Measurements from ENCODE around the gene ZAP70.
A peak's percentile ranks its signal among the peaks of the same experiment; 100 is the strongest.
"Not testable (repeated sequence)": the region's sequence is repeated elsewhere in the genome, so short reads cannot be mapped to it uniquely, and the experiment has no call there.

ZAP70 gene

GRCh38 chr2:97713296-97714083 is at the start of gene ZAP70:
Gene ZAP70 (plus strand): TSS chr2:97713576. CDS start chr2:97724037, 10,461 bp downstream.
- DNase-seq = no peak

DNA sequence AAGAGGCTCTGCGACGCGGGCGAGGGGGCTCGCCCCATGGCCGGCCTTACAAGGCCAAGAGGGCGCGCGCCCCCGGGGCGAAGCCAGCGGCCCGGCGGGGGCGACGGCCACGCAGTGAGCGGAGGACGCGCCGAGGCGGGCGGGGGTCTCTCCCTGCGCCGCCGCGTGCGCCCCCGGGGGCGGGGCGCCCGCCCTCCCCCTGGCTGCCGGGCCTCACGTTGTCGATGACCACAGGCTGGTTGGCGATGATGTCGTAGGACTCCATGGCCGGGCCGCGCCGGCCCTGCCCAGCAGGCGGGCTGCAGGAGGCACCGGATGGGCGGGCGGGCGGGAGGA is 49.8 kb upstream of the ZAP70 start:
- no peak for DNase-seq

DNA sequence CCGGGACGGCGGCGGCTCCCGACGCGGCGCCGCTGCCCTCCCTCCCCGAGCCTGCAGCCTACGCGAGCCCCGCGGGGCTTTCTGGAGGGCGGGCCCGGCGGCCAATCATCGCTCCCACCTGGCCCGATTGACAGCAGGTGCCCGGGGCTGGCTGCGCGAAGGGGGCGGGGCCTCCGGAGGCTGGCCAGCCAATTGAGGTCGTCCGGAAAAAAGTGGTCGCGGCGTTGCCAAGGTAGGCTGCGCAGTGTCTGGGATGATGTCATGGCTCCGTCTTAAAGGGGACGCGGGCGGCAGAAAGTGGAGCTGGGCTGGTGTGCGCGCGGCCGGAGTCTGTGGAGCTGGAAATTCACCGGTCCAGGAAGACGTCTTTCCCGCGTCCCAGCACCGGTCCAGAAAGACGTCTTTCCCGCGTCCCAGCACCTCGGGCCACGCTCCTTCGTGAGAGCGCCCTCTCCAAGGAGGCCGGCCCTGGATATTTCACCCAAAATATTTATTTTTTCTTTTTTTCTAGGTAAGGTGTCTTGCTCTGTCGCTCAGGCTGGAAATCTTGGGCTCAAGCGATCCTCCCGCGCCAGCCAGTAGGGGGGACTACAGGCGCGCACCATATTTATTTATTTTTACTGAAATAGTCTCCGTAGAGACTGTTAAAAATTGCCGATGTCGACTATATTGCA is 49.3 kb upstream of the ZAP70 start, which contains the start of gene ACTR1B:
ACTR1B (minus strand) TSS at position 83 of the 674 bp plus-strand sequence. CDS start 154 bp downstream, outside the sequence.
- DNase-seq = peak; percentile 99

DNA sequence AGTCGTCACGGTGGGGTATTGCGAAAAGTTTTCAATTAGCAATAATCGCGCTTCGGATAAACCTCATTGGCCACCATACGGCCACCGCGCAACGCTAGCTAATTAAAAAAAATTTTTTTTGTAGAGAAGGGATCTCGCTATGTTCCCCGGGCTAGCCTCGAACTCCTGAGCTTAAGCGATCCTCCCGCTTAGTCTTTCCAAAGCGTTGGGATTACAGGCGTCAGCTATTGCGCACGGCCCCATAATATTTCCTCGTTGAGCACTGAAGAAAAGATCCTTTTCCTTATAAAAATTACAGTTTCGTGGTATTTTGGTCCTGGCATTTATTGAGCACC is 48.8 kb upstream of the ZAP70 start:
- peak; percentile 64 for DNase-seq

DNA sequence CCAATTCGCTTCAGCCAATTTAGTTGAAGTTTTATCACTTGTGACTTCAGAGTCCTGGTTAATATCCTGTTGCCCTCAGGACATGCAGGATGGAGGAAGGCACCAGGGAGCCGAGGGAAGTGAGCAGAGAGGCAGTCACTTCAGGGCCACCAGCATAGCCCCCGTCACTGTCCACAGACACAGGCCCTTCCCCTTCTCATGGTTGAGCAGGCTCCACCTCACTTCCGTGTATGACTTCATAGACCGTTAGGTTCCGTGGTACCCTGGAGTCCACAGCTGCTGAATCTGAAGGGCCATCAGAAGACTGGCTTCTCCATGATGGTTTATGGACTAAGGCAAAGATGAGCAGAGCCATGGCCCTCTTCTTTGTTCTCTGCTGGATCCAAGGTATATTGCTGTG is 43.9 kb upstream of the ZAP70 start, which contains the start of gene C2orf92:
C2orf92 (plus strand) TSS at position 266 of the 400 bp plus-strand sequence; CDS start at position 342, 76 bp downstream.
- DNase-seq = no peak

- no peak for DNase-seq
Observed at GRCh38 chr2:97670471-97670870, 42.9 kb upstream of the ZAP70 start.

DNA sequence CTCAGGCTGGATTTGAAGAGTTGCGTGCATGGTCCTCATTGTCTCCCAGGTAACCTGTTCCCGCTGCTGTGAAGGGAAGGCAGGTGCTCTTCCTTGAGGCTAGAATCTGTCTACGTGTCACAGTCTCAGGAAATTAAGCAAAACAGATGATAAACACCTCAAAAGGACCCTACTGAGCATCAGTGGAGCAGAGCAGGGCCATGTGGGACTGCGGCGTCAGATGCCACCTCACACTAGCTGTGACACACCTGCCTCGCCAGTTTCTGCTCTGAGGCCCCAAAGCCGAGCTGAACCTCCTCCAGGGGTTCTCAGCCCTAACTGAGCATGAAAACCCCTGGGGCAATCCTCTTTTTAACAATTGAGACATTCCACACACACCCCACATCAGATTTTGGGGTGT is 41.9 kb upstream of the ZAP70 start:
- no peak for DNase-seq

DNA sequence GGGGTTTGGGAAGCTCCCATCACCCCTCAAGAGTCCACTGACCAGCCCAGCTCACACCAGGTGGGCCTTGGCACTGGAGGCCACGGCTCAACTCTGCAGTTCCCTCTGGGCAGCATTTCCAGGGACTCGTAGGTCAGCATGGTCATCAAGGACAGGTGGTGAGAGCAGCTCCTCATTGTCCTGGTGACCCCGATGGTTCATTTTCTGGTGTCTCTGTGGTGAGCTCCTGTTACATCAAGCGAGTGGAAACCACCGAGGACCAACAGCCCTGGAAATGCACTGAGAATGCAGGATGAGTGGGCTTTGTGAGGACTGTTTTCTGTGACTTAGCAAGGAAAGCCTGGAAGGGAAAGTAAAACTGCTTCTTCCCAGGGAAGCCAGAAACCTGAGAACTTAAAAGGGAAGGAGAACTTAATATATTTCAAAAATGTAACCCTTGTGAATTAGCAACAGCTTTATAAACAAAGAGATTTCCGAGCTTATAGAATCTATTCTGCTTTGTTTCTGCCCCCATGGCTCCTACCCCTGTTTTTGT is 40.7 kb upstream of the ZAP70 start:
- DNase-seq = not testable (repeated sequence)

DNA sequence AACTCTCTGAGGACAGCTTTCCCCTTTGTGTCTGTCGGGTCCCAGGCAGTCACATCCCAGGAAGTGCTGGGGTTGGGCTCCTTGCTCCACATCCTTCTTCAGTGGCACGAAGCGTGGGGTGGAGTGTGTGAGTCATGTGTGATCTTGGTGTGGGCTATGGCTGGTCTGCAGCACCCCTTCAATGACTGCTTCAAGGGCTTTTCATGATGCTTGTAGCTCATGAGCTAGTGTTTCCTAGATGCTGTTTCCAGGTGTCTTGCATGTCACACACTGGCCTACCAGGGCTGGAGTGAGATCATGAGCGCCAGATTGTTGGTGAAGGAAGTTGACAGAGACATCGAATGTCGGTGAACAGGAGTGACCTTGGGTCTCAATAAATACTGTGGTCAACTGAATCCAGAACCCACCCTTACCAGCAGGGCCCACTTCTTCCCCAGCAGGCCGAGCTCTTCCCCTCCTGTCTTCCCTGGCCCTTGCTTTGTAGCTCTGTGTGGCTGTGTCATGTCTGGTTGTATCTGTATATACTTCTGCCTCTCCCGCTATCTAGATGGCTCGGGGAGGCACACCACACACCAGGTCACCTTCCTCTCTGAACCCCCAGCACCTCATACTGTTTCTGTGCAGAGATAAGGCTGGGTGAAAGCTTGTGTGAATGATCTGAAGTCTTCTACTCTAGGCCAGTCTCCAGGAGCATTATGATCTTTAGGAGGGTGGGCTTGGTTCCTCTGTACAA is 40.0 kb upstream of the ZAP70 start:
- DNase-seq = peak; percentile 54

GRCh38 chr2:97673915-97674283 is 39.5 kb upstream of the ZAP70 start:
- DNase-seq = no peak

DNA sequence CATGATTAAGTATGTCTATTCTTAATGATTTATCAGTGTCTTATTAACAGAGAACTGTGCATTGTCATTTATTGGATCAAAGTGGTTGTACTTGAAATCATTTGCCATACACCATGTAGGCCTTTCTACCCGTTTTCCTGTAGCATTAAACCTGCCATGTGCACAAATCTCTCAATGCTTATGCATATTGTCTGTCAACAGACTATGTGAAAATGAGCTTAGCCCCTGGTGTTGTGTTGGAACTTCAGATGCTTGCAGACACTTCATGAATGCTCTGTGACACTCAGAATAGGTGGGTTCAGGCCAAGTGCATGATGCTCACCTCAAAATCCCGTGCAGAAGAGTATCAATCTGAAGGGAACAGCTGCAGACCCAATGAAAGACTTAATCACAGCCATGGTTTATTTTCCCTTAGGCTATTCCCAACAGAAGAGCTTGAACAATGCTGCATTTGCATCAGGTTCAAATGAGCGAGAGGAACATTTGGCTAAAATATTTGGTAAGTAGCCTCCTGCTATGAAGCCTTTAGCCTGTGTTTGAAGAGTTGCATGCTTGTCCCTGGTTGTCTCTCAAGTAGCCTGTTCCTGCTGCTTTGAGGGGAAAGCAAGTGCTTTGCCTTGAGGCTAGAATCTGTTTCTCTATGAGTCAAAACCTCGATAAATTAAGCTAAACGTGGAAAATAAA is 37.8 kb upstream of the ZAP70 start:
- DNase-seq = no peak

- no peak for DNase-seq
Observed at GRCh38 chr2:97676620-97677019, 36.8 kb upstream of the ZAP70 start.

DNA sequence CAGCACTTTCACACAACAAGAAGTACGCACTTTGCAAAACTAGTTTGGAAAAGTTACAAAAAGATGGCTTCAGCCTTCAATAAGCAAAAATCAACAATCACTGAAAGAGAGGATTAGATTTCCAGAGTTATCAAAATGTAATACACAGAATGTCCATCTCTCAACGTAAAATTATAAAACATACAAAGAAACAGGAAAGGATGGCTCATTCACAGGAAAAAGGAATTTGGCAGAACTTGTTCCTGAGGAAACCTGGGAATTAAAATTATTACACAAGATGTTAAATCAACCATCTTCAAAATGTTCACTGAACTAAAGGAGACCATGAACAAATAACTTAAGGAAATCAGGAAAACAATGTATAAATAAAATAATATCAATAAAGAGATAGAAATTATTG is 35.9 kb upstream of the ZAP70 start:
- DNase-seq = no peak

DNA sequence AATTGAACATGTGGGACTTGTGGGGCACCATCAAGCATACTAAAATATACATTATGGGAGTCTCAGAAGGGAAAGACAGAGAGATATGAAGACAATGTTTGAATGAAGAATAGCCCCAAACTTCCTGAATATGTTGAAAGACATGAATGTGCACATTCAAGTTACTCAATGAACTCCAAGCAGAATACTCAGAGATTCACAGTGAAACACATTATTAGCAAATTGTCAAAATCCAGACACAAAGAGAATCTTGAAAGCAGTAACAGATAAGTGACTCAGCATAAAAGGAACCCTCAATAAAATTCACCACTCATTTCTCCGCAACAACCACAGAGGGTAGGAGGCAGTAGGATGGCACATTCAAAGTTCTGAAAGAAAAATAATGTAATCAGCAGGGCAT is 35.1 kb upstream of the ZAP70 start:
- DNase-seq = peak; percentile 61

- DNase-seq = not testable (repeated sequence)
Observed at GRCh38 chr2:97687235-97687634, 26.1 kb upstream of the ZAP70 start.

GRCh38 chr2:97688062-97688827 is 25.1 kb upstream of the ZAP70 start:
- DNase-seq = no peak

- no peak for DNase-seq
Observed at GRCh38 chr2:97691166-97691565, 22.2 kb upstream of the ZAP70 start.

- no peak for DNase-seq
Observed at GRCh38 chr2:97693476-97693875, 19.9 kb upstream of the ZAP70 start.

GRCh38 chr2:97695744-97696143 is 17.6 kb upstream of the ZAP70 start:
- DNase-seq = no peak

DNA sequence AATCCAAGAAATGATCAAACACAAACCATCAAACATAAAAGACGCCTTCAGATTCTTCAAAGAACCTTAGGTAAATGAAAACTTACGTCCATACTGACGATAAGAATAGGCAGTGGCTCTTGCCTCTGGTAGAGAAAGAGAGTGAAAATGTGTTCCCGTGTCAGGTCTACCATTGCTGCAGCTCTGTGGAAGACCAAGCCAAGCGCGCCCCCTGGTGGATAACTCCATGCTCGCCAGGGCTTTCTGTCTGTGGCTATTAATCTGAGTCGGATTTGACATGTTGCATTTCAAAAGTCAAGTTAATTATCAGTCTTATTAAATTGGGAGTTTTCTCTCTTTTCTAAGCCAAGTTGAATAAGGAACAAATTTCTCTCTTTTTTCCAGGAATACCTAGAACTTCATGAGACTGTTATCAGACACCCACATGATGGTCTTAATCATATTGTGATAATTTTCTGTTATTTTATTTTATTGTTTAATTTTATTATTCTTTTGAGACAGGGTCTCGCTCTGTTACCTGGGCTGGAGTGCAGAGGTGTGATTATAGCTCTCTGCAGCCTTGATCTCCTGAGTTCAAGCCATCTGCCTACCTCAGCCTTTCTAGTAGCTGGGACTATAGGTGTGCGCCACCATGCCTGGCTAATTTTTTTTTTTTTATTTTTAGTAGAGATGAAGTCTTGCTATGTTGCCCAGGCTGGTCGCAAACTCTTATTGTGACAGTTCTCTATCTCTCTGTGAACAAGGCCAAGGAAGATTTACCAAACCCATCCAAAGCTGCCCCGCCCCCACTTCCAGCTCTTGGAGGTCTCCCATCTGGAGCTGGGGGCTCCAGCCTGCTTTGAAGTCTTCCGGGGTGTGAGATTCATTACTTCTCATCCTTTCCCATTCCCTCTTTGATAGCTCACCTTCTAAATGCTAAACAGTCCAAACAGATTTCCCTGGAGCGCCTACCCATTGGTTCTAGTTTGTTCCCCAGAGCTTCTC is 15.8 kb upstream of the ZAP70 start:
- DNase-seq = peak; percentile 94

DNA sequence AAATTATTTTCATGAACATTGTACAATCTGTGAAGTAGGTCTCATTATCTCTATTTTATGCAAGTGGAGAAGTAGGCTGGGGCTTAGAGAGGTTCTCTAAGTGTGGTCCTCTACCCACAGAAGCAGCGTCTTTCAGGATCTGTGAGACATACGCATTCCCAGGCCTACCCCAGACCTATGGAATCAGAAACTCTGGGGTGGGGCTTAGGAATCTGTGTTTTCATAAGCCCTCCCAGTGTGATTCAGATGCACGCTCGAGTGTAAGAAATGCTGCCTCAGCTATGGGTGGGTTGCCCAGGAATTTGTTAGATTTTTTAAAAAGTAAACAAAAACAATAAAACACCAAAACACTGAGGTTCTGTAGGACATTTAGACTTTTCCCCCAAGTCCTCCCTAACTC is 14.8 kb upstream of the ZAP70 start:
- no peak for DNase-seq
